Hepatocyte (in vitro differentiated cells): ENCODE results near the gene RCL1.

ENCODE experiments used
- CTCF ChIP-seq: fragments of 200-600 bp; sonication (generic); IDR thresholded peaks from 2 replicates; pipeline ENCODE4 v1.5.1; 2016; ENCODE audit warnings: antibody characterized with exemption, mild to moderate bottlenecking; ENCODE audit not compliant: poor library complexity
- EZH2 ChIP-seq: fragments of 200-600 bp; sonication (generic); IDR thresholded peaks from 2 replicates; pipeline ENCODE4 v1.6.1; 2016; ENCODE audit warnings: antibody characterized with exemption, mild to moderate bottlenecking, borderline replicate concordance
- EZH2phosphoT487 ChIP-seq: fragments of 200-600 bp; sonication (generic); IDR thresholded peaks from one replicate; pipeline ENCODE4 v1.6.1; 2018; ENCODE audit warnings: antibody characterized with exemption, mild to moderate bottlenecking, low read depth, moderate library complexity; ENCODE audit not compliant: unreplicated experiment, severe bottlenecking

- TF ChIP-seq CTCF (no peak), EZH2phosphoT487 (no peak), EZH2 (no peak)
Observed at GRCh38 chr9:4827224-4827623, 34.5 kb downstream of the RCL1 start.
